Neutrophil (primary cell): ENCODE measurements around the gene CC2D1A.

Experiments used
- H3K27ac ChIP-seq: fragments of 200-600 bp; sonication (generic); 2 replicates; pipeline ENCODE4 v1.5.1; 2016; ENCODE audit warnings: mild to moderate bottlenecking, moderate library complexity
- H3K27me3 ChIP-seq: fragments of 200-600 bp; sonication (generic); 2 replicates; pipeline ENCODE4 v1.6.0; 2016; ENCODE audit warnings: mild to moderate bottlenecking
- H3K36me3 ChIP-seq: fragments of 200-600 bp; sonication (generic); 2 replicates; pipeline ENCODE4 v1.5.1; 2017
- H3K4me1 ChIP-seq, 2 experiments: fragments of 200-600 bp in 1 of 2; sonication (generic) in 1 of 2; 1 replicate in 1 of 2; 2 replicates in 1 of 2; pipeline versions ENCODE4 v1.5.1 to v1.6.1; 2013 to 2016; ENCODE audit warnings: low read depth in 1 of 2, low read length in 1 of 2, mild to moderate bottlenecking in 1 of 2, moderate library complexity in 1 of 2; ENCODE audit not compliant: control insufficient read depth in 1 of 2, insufficient read depth in 1 of 2
- H3K4me3 ChIP-seq, 2 experiments: fragments of 200-600 bp in 1 of 2; sonication (generic) in 1 of 2; 1 replicate in 1 of 2; 2 replicates in 1 of 2; pipeline ENCODE4 v1.5.1; 2013 to 2016; ENCODE audit warnings: low read depth in 1 of 2, low read length in 1 of 2, mild to moderate bottlenecking in 1 of 2, moderate library complexity in 1 of 2
- H3K9me3 ChIP-seq: fragments of 200-600 bp; sonication (generic); 2 replicates; pipeline ENCODE4 v1.5.1; 2016
- CTCF ChIP-seq: fragments of 200-600 bp; sonication (generic); IDR thresholded peaks from 2 replicates; pipeline ENCODE4 v1.5.1; 2016; ENCODE audit warnings: antibody characterized with exemption

Gene CC2D1A

DNA sequence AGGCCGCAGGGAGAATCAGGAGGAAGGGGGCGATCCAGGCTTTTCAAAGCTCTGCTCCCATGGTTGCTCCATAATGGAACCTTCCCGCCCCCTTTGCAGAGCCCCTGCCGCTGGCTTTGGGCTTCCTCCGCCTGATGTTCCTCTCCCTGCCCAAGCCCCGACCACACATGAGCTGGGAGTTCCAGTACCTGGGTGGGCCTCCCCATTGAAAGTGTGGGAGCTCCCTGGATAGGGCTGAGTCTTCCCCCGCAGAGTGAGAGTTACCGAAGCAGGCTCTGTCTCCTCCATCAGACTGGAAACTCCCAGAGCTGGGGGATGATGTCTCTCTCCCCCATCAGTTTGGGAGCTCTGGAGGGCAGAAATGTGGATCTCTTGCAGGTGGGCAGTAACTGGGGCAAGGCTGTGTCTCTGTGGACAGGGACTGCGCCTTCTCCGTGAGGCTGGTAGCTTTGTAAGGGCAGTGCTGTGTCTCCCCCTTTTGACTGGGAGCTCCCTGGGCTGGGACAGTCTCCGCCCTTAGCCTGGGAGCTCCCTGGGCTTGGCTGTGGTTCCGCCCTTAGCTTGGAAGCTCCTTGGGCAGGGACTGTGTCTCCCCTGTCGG, 47.0 kb downstream of the CC2D1A start:
- Histone ChIP-seq H3K9me3 (no peaks in the 10 kb centered on the region), H3K27ac (peak overlapping the region; percentile 79), H3K27me3 (no peaks in the 10 kb centered on the region), H3K36me3 (peaks cover 40% of the 10 kb centered on the region), H3K4me3 (peak overlapping the region; percentile 62 to 85), H3K4me1 (peaks cover 17 to 21% of the 10 kb centered on the region in 2 experiments)
- TF ChIP-seq CTCF: no peak

GRCh38 chr19:13954185-13954584, 48.2 kb downstream of the CC2D1A start:
- Histone ChIP-seq H3K27ac (no peak overlapping the region), H3K4me3 (no peak overlapping the region), H3K9me3 (no peaks in the 10 kb centered on the region), H3K27me3 (no peaks in the 10 kb centered on the region), H3K4me1 (peaks cover 17 to 21% of the 10 kb centered on the region in 2 experiments), H3K36me3 (peaks cover 51% of the 10 kb centered on the region)
- TF ChIP-seq CTCF: no peak

- Histone ChIP-seq H3K36me3 (peaks cover 68% of the 10 kb centered on the region), H3K4me1 (peaks cover 17 to 21% of the 10 kb centered on the region in 2 experiments), H3K27ac (no peak overlapping the region), H3K9me3 (no peaks in the 10 kb centered on the region), H3K4me3 (no peak overlapping the region), H3K27me3 (no peaks in the 10 kb centered on the region)
- no peak for TF ChIP-seq CTCF
Measured at GRCh38 chr19:13955662-13956364, 49.8 kb downstream of the CC2D1A start.

GRCh38 chr19:13956365-13956744, 50.4 kb downstream of the CC2D1A start:
- no peaks in the 10 kb centered on the region for H3K9me3 ChIP-seq
- H3K27me3 ChIP-seq: no peaks in the 10 kb centered on the region
- H3K4me3 ChIP-seq: no peak overlapping the region
- peaks cover 17 to 21% of the 10 kb centered on the region in 2 experiments for H3K4me1 ChIP-seq
- H3K36me3 ChIP-seq: peaks cover 73% of the 10 kb centered on the region
- TF ChIP-seq CTCF: no peak
- no peak overlapping the region for H3K27ac ChIP-seq

GRCh38 chr19:13957051-13957450, 51.0 kb downstream of the CC2D1A start:
- Histone ChIP-seq H3K4me3 (no peak overlapping the region), H3K27me3 (no peaks in the 10 kb centered on the region), H3K4me1 (peaks cover 11 to 15% of the 10 kb centered on the region in 2 experiments), H3K27ac (no peak overlapping the region), H3K36me3 (peaks cover 80% of the 10 kb centered on the region), H3K9me3 (no peaks in the 10 kb centered on the region)
- no peak for TF ChIP-seq CTCF
